NCI-H1436 (cell line): ENCODE data around the gene TMEM237.
"Not testable (repeated sequence)": the region's sequence is repeated elsewhere in the genome, so short reads cannot be mapped to it uniquely, and the experiment has no call there.

ENCODE experiments used
- DNase-seq: peaks from one replicate; lab custom pipeline; 2025; lab: John Stamatoyannopoulos, UW

TMEM237 gene

GRCh38 chr2:201643216-201643890 is at the start of gene TMEM237:
Gene TMEM237, minus strand, starts transcription at chr2:201643503. Its CDS starts 103 bp downstream, at chr2:201643400.
- DNase-seq = peak; percentile 41

GRCh38 chr2:201685156-201685555 is 41.9 kb upstream of the TMEM237 start:
- DNase-seq = no peak

- no peak for DNase-seq
Observed at GRCh38 chr2:201680743-201681142, 37.4 kb upstream of the TMEM237 start.

GRCh38 chr2:201678401-201678800 is 35.1 kb upstream of the TMEM237 start:
- DNase-seq = no peak

- no peak for DNase-seq
Observed at GRCh38 chr2:201675454-201675853, 32.2 kb upstream of the TMEM237 start.

DNA sequence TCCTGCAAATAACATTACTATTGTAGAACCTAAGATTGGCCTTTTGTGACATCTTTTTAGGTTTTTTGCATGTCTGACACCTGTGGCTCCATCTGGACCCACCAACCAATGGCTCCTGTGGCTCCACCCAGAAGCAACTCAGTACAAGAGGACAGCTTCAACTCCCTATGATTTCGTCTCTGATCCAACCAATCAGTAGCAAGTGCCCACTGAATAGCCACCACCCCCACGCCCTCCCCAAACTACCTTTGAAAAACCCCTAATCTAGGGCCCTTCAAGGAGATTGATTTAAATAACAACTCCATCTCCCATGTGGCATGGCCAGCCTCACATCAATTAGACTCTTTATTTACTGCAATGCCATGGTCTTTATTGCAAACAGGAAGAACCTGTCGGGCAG is 31.5 kb upstream of the TMEM237 start:
- DNase-seq = no peak

- DNase-seq = no peak
Observed at GRCh38 chr2:201674298-201674697, 31.0 kb upstream of the TMEM237 start.

GRCh38 chr2:201673546-201673945 is 30.2 kb upstream of the TMEM237 start:
- DNase-seq = no peak

- not testable (repeated sequence) for DNase-seq
Observed at GRCh38 chr2:201671205-201671604, 27.9 kb upstream of the TMEM237 start.

GRCh38 chr2:201669865-201670264 is 26.6 kb upstream of the TMEM237 start:
- no peak for DNase-seq

DNA sequence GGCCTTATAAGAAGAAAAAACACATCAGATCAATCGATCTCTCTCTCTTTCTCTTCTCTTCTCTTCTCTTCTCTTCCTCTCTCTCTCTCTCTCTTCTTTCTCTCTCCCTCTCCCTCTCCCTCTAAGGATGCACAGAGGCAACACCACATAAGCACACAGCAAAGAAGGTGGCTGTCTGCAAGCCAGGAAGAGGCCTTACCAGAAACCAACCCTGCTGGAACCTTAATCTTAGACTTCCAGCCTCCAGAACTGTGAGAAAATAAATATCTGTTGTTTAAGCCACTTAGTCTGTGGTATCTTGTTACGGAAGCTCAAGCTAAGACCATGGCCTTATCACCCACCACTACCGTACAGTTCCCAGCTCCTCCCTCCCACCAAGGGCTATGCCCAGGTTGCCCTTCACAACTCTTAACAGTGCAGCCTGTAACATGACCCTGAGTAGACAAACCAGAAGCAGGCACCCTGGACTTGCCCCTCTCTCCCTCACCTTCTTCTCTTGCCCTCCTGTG is 25.2 kb upstream of the TMEM237 start:
- DNase-seq = no peak

- DNase-seq = no peak
Observed at GRCh38 chr2:201664334-201664733, 21.0 kb upstream of the TMEM237 start.

DNA sequence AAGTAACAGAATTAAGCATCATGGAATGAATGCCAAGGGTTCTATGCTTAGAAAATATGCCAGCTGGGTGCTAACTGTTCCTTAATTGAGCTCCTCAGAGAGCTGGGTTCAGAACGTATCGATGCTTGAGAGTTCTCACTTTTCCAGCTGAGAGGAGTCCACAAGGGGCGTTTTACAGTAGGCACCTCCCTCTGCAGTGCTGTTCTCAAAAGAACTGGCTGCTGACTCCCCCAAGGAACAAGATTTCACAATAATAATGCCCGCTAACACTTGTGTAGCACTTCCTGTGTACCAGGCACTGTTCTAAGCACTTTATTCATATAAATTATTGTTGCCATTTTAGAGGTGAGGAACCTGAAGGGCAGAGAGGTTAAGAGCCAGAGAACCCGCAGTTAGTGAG is 18.1 kb upstream of the TMEM237 start:
- no peak for DNase-seq

DNA sequence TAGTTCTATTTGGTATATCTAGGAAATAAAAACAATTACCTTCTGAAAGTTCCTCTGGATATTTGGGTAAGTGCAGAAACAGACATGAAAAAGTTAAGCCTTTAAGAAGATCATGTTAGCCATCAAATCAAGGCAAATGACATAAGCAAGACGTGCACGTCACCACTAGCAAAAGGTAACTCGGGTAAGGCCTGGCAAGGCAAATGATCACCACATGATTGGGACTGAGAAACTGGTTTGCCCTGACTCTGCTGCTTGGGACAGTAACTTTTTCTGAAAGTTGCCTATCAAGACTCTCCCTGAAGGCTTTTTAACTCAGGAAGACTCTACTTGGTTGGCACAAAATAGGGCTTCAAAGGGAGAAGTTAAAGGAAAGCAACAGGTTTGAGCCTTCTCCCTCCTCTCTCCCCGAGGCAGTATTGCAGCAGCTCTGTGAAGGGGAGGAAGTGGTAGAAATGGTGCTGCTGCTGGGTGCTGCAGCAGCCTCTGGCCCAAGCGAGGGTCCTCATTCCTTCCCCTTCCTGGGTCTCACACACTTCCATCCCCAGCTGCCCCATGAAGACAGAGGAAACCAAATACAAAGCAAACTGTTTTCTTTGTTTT is 17.1 kb upstream of the TMEM237 start:
- DNase-seq = no peak

- DNase-seq = no peak
Observed at GRCh38 chr2:201656740-201657139, 13.4 kb upstream of the TMEM237 start.

DNA sequence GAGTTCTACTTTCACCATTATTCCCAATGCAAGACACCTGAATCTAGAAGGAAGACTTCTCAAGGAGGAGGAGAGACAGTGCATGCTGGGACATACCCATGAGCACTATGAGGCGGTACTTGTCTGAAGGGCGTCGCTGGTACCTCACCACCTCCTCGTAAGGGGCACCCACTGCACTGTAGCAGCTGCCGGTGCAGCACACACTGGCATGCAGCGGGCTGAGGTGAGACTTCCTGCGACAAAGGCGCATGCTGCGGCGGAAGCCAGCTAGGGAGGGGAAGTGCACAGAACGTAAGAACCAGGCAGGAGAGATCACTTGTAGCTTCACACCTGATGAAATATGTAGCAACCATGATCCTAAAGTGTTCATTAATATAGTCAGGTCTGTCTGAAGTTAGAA is 12.8 kb upstream of the TMEM237 start:
- no peak for DNase-seq

DNA sequence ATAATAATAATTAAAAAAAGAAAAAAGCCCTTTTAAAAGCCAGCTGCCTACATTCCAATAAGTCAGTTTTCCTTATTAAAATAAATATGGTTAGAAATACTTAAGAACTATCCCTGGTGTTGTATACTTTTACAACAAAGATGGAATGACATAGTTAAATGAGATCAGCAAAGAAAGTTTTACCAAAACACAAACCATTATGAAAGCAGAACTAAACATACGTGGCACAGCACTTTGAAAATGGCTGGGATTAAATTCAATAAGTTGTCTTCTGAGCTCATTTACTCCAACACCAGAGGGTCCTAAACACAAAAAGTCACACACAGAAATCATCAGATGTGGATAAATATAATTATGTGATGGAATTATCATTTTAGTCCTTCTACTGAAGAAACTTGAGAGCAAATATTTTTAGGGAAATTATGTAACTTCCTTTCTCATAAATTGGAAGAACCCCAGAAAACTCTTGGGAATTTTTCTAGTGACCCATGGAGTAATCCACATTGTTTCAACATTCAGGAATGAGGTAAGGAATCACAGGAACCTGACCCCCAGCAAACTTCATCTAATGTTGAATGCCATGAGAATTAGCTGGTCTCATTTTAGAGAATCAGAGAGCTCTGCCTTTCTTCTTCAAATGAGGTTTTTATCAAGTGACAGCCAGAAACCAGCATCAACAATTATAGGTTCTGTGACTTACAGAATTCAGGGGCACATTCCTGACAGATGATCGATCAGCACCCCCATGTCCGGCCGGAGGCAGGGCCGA is 11.5 kb upstream of the TMEM237 start:
- DNase-seq = no peak

DNA sequence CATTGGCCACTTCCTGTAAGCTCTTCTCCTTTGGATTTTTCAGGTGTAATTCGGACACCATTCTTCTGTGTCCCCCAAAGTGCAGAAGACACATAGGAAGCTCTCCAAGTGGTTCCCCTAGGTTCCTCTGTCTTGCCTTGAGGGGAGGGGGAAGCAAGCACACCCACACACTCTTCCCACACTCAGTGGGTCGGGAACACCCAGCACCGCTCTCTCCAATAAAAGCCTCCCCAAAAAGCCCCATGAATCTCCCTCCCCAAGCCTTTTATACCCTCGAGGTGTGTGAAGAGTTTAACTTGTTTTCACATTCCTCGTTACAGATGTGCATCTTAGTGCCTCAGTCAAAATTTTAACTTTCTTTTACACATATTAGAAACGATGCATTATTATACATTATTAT is 9.9 kb upstream of the TMEM237 start:
- no peak for DNase-seq

- DNase-seq = no peak
Observed at GRCh38 chr2:201649442-201649841, 6.1 kb upstream of the TMEM237 start.

DNA sequence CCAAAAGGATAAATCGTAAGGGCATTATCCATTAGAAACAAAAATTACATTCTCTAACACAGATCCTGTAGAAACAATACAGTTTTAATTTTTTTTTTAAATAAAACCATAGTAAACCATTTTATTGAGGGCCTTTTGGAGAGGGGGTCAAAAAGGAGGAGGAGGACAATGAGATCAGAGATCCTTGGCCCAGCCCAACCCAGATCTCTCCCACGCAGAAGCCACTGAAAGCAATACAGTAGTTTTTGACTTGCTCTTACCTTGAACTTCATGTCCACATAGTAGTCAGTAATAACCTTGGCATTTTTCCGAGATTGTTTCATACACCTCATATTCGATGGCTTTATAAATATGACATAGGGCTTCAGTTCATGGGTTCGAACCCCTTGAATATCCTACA is 4.1 kb upstream of the TMEM237 start:
- DNase-seq = no peak

GRCh38 chr2:201644001-201644400 is 698 bp upstream of the TMEM237 start:
- no peak for DNase-seq

GRCh38 chr2:201642579-201643215 is 606 bp downstream of the TMEM237 start:
- peak; percentile 75 for DNase-seq
